HG03575 (cell line): ENCODE results near the gene H6PD.

Experiments
- ATAC-seq: cut with Tn5 transposase; IDR thresholded peaks from one replicate; pipeline ENCODE4 v1.9.1; 2021; ENCODE audit not compliant: unreplicated experiment, insufficient number of reproducible peaks, low FRiP score; ENCODE audit errors: extremely low read depth

The H6PD gene

DNA sequence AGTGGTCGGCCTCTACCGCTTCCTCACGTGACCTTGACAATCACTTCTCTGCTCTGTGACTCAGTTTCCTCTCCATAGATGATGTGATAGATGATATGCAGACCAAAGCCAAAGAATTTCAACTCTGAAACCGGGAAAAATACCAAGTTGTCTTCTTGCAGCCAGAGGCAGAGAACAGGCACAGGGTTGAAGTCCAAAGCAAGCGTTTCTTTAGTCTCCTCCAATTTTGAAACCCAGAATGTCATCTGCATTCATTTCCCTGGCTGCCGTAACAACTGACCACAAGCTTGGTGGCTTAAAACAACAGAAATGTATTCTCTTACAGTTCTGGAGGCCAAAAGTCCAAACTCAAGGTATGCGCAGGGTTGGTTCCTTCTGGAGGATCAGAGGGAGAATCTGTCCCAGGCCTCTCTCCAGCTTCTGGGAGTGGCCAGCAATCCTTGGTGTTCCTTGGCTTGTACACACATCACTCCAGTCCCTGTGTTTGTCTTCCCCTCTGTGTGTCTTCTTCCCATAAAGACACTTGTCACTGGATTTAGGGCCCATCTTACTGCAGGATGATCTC, 30.3 kb upstream of the H6PD start:
- ATAC-seq: no peak

DNA sequence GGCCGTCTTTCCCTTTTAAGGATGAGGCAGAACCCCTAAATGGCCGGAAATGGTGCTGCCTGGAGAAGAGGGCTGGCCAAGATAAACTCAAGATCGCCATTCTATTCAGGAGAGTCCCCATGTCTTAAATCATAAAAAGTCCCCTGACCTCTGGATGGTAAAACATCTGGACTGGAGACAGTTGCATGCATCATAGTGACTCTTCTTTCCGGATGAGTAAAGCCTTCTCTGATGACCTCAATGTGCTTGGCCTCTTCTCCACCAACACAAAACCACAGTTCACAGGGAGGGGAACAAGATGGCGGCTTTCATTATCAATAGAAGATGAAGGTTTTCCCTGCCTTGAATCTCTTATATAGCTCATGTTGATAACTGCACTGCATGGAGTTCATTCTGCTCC, 27.5 kb upstream of the H6PD start:
- no peak for ATAC-seq

- no peak for ATAC-seq
Observed at GRCh38 chr1:9207715-9208114, 26.9 kb upstream of the H6PD start.

DNA sequence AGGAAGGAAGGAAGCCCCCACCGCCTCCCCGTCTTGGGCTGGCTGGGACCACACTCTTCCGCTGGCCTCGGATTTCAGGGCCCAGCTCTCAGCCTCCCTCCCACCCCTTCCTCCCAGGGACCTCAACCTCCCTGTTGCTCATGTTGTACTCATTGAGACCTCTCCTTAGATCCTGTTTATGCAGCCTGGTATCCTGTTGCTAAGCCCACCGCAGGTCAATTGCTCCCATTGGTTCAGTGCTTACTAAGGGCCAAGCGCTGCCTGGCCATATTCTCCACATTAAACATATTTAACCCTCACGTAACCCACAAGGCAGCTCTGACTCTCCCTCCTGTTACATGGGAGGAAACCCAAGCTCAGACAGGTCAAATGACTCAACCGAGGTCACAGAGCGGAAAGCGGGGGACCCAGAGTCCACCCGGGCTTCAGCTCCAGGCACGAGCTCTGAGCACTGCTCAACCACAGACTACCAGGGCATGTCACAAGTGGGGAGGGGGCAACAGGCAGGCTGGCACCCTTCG, 23.2 kb upstream of the H6PD start:
- no peak for ATAC-seq

DNA sequence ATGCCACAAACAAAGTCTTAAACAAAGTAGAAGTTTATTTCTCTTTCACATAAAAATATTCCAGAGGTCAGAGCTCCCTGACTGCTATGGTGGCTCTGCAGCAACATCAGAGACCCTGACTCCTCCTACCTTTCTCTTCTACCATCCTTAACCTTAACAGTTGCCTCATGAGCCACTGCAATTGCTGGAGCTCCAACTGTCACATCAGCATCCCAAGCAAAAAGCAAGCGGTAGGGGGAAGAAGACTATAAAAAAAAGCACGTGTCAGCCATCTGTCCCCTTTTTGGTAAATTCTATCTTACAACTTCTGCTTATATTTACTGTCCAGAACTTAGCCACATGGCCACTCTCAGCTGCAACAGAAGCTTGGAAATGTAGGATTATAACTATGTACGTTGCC, 21.8 kb upstream of the H6PD start:
- ATAC-seq: no peak

GRCh38 chr1:9213956-9214355, 20.6 kb upstream of the H6PD start:
- no peak for ATAC-seq

DNA sequence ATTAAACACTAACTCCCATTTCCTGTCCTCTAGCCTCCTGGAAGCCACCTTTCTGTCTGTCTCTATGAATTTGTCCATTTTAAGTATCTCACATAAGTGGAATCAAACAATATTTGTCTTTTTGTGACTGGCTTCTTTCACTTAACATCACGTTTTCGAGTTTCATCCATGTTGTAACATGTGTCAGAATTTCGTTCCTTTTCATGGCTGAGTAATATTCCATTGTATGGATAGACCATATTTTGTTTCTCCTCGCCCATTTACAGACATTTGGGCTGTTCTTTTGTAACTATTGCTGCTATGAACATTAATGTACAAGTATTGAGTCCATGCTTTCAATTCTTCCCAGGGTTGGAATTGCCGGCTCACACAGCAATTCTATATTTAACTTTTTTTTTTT, 15.7 kb upstream of the H6PD start:
- ATAC-seq: no peak

- ATAC-seq: no peak
Observed at GRCh38 chr1:9222846-9223625, 11.5 kb upstream of the H6PD start.

DNA sequence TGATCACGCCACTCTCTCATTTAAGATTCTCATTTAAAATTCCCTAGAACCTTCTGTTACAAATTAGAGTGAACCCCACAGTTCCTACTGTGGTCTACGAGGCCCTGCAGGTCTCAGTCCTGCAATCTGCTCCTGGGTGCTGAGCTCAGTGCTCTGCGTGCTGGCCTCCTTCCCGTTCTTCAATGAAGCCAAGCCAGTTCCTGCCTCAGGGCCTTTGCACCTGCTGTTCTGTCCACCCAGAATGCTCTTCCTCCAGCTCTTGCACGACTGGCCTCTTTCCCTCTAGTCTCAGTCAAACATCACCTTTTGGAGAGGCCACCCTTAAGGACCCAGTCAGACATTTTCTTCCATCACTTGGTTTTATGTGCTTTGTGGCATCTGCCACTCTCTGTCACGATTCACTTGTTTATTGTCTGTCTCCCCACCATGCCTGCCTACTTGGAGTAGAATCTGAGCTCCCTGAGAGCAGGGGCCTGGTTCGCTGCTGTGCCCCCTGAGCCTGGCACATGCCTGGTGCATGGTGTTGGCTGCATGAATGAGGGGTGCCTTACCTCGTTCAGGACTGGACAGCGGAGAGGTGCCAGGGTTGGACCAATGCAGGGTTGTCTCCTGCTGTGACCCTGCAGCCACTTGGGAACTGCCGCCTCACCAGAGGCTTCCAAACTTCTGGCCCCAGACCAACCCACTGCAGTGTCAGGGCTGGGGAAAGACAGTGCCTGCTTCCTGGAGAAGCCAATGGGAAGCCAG, 9.7 kb upstream of the H6PD start:
- no peak for ATAC-seq

GRCh38 chr1:9225411-9225785, 9.2 kb upstream of the H6PD start:
- no peak for ATAC-seq

- no peak for ATAC-seq
Observed at GRCh38 chr1:9228609-9229008, 6.0 kb upstream of the H6PD start.

DNA sequence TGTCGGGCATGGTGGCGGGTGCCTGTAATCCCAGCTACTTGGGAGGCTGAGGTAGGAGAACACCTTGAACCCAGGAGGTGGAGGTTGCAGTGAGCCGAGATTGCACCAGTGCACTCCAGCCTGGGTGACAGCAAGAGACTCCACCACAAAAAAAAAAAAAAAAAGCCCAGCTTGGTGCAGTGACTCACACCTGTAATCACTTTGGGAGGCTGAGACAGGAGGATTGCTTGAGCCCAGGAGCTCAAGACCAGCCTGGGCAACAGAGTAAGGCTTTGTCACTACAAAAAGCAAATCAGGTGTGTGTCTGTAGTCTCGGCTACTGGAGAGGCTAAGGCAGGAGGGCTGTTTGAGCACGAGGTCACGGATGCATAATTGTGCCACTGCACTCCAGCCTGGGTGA, 5.0 kb upstream of the H6PD start:
- ATAC-seq: no peak

DNA sequence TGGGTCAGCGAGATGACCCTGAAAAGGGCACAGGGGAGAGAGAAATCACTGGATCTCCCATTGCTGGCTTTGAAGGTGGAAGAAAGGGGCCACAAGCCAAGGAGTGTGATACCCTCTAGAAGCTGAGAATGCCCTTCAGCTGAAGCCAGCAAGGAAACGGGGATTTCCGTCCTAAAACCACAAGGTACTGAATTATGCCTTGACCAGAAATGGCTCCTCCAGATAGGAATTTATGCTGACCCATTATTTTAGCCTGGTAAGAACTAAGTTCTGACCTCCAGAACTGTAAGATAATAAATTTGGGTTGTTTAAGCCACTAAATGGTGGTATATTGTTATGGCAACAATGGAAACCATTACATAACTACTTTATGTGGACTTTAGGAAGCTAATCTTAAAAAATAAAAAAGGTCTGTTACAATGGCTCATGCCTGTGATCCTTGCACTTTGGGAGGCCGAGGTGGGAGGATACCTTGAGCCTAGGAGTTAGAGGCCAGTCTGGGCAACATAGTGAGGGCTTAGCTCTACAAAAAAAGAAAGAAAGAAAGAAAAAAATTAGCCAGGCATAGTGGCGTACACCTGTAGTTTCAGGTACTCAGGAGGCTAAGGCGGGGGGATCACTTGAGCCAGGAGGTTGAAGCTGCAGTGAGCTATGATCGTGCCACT, 3.6 kb upstream of the H6PD start:
- ATAC-seq: no peak

GRCh38 chr1:9231648-9232332, 2.8 kb upstream of the H6PD start:
- no peak for ATAC-seq

GRCh38 chr1:9233241-9233941, 1.2 kb upstream of the H6PD start:
- no peak for ATAC-seq

- no peak for ATAC-seq
Observed at GRCh38 chr1:9233942-9234222, 692 bp upstream of the H6PD start.

GRCh38 chr1:9235096-9235459, 504 bp downstream of the H6PD start:
- no peak for ATAC-seq

DNA sequence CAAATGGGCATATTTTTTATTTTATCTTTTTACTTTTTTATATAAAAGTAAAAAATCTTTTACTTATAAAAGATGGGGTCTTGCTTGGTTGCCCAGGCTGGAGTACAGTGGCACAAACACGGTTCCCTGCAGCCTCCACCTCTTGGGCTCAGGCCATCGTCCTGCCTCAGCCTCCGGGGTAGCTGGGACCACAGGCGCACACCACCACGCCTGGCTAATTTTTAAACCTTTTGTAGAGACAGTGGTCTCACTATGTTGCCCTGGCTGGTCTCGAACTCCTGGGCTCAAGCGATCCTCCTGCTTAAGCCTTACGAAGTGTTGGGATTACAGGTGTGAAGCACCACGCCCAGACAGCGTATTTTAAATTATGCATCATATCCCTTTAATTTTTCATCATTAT, 986 bp downstream of the H6PD start:
- ATAC-seq: no peak

DNA sequence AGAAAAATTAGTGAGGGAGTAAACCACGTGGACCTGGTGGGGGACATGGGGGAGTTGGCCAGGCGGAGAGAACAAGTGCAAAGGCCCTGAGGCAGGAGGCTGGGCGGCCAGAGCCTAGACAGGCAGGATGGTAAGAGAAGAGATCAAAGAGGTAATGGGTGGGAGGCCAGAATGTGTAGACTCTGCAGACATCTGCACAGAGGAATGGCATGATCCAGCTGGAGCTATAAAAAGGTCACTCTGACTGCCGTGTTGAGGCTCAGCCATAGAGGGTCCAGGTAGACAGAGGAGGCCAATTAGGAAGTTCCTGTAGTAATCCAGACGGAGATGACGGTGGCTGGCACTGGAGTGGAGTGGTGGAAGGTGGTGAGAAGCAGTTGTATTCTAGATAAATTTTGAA, 3.6 kb downstream of the H6PD start:
- ATAC-seq: no peak
